ENCODE data around the gene LIN7C. TPM values are rescaled to one million over a fixed set of nuclear protein-coding genes. Genes with fewer than 3 reads are reported as not detected.

The LIN7C gene
- total and polyA plus RNA-seq, 2 of the 8 experiments (the other 6 are each of a cell fraction or from before 2014, with no cell fraction given) = 10.5 to 42.7 TPM

DNA sequence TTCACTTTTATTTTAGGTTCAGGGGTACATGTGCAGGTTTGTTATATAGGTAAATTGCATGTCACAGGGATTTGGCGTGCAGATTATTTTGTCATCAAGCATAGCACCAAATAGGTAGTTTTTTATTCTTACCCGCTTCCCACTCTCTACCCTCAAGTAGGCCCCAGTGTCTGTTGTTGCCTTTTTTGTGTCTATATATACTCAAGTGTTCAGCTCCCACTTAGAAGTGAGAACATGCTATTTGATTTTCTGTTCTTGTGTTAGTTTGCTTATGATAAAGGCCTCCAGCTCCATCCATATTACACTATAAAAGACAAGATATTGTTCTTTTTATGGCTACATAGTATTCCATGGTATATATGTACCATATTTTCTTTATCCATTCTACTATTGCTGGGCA is 28.5 kb upstream of the LIN7C start (continued):
- TF ChIP-seq GABPA (IDR thresholded peaks at IDR 0.05; ENCODE audit: borderline replicate concordance, insufficient read depth, low read length) (no peak), HDAC6 (IDR thresholded peaks at IDR 0.05; ENCODE audit: low read depth, low read length) (no peak), RBBP5 (IDR thresholded peaks at IDR 0.05; ENCODE audit: borderline replicate concordance, low read depth, low read length) (no peak), TEAD4 (IDR thresholded peaks at IDR 0.05; ENCODE audit: low read depth, low read length) (no peak), TAF7 (optimal IDR thresholded peaks at IDR 0.05; ENCODE audit: borderline replicate concordance, low read depth, low read length) (no peak), KDM4A (IDR thresholded peaks at IDR 0.05; ENCODE audit: low read depth, low read length, severe bottlenecking) (no peak), EP300 (IDR thresholded peaks at IDR 0.05; ENCODE audit: borderline replicate concordance in 1 of 2, low read depth in 2 of 2, low read length in 2 of 2) (no peak)
